ENCODE results near the gene MAEL.
A peak's percentile ranks its signal among the peaks of the same experiment; 100 is the strongest.

MAEL gene

DNA sequence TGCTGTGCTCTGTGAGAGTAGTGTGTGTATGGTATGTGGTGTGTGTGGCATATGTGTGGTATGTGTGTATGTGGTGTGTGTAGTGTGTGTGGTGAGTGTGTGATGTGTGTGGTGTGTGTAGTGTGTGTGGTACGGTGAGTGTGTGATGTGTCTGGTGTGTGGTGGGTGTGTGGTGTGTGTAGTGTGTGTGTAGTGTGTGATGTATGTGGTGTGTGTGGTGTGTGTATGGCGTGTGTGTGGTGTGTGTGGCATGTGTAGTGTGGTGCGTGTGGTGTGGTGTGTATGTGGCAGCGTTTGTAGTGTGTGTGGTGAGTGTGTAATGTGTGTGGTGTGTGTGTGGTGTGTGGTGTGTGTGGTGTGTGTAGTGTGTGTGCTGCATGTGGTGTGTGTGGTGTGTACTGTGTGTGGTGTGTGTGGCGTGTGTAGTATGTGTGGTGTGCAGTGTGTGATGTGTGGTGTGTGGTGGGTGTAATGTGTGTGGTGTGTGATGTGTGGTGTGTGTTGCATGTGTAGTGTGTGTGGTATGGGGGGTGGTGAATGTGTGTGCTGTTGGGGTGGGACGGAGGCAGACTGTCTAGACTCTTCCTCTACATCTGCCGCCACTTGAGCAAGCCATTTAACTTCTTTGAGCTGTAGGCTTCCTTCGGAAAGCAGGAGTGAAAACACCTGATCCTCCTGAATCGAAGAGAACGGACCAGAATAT, 67.6 kb downstream of the MAEL start:
- no peak for DNase-seq (ENCODE audit: low read depth in 2 of 2)

DNA sequence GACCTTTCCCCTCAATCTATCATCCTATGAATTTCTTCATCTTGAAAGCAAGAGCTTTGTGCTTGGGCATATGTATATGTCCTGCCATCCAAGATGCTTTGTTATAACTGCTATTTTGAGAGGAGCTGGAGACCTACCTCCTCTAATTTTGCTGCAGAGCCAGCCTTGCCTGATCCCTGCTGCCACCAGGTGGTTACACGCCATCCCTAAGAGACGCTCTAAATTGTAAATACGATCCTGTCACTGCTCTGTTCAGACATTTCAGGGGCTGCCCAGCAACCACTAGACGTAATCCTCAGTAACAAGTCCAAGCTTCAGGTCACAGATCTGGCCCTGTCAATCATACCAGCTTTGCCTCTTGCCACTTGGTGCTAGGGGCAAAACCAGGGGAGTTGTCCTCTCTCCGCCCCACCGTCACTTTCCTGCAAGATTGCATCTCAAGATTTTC, 68.2 kb downstream of the MAEL start:
- DNase-seq (ENCODE audit: low read depth in 2 of 2) = no peak

DNA sequence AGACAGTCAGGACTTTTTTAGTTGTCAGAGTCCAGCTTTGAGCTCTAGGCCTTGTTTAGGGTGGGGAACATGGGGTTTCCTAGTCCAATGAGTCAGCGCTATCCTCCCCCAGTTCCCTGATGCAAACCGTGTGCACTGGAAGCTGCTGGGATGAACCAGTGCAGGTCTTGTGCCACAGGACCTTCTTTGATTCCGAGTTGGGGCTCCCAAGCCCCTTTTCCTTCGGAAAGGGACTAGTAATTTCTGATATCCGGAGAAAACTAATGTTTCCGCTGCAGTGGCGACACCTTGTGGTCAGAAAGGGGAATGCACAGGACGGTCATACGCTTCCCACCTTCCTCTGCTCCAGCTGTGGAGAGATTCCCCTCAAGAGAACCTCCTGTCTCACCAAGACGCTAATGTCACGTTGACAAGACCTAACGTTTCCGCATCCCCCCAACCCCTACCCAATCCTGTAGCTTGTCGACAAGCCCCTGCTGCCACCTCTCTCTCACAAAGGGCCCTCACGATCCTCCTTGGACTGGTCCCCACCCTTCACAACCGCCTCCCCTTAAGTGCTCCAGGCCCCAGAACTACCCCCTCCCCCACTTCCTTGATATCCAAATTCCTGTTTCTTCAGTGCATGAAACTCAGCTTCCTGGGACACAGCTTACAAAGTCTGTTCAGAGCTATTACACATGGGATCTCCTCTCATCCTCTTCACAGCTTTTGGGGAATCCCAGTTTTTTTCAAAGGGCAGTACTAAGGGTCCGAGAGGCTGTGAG, 70.1 kb downstream of the MAEL start:
- peak; percentile 24 to 27 for DNase-seq (ENCODE audit: low read depth in 2 of 2)

DNA sequence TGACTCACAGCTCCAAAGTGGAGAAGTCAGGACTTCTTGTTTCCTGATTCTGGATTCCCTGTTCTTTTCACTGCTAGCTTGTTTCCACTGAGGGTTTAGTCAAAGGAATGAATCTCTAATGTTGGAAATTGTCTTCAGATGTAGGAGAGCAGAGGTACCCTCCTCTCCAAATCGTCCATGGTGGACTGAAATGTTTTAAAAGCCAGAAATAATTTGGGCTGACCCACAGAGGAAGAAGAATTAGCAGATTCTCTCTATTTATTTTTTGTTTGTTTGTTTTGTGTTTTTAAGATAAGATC, 70.7 kb downstream of the MAEL start:
- no peak for DNase-seq (ENCODE audit: low read depth in 2 of 2)

DNA sequence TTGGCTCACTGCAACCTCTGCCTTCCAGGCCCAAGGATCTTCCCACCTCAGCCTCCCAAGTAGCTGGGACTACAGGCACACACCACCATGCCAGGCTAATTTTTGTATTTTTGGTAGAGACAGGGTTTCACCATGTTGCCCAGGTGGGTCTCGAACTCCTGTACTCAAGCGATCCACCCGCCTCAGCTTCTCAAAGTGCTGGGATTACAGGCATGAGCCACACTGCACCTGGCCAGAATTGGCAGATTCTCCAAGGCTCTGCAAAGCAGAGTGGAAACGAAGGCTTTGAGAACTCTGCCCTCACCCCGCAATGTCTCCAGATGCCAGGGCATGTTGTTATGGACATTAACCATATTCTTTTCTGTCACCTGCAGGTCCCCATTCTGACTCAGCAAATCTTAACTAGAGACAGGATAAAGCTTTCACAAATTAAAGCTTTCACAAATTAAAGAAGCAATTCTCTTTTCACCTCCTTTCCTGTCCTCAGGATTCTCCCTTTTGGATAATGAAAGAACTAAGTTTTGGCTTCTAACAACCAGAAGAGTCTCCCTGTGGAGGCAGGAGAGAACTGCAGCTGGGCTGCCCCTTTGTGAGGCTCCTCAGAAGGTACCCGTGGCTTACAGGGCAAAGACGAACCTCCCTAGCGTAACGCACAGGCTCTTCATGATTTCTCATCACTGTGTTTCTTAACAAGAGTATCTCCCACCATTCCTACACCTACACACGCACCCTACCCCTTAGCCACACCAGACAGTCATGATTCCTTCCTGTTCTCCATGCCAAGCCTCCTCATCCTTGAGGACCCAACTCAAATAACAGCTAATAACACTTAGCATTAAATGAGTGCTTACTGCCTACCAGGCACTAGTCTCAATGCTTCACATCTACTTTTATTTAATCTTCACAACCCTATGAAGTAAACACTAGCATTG, 71.3 kb downstream of the MAEL start:
- no peak for DNase-seq (ENCODE audit: low read depth in 2 of 2)

DNA sequence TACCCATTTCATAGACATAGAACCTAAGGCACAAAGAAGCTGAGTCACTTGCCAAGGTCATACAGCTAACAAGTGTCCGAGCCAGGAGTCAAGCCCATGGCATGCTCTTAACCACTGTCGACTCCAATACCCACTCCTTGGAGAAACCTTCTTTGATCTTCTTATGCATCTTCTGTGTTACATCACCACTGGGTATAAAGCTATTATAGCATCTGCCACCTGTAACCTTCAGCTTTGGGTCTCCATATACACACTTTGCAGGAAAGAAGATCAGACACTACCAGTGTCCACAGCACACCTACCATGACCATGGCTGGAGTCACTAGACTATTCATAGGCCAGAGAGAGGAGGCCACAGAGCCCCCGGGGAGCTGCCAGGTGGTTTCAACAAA, 72.0 kb downstream of the MAEL start:
- no peak for DNase-seq (ENCODE audit: low read depth in 2 of 2)

DNA sequence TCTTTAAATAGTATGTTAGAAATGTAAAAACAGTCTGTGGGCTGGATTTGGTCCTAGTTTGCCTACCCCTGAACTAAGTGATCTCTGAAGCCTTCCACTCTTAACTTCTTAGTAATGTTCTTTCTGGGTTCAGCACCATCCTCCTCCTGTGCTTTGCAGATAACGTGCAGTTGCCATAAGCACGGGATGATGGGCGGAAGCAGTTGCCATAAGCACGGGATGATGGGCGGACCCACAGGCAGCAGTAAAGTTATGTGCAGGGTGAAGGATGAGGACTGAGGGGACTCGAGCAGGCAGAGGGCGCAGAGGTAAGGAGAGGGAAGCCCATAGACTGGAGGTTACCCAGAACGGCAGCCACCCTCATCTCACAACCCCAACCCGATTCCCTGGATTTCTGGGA, 75.5 kb downstream of the MAEL start:
- DNase-seq (ENCODE audit: low read depth in 2 of 2) = no peak

DNA sequence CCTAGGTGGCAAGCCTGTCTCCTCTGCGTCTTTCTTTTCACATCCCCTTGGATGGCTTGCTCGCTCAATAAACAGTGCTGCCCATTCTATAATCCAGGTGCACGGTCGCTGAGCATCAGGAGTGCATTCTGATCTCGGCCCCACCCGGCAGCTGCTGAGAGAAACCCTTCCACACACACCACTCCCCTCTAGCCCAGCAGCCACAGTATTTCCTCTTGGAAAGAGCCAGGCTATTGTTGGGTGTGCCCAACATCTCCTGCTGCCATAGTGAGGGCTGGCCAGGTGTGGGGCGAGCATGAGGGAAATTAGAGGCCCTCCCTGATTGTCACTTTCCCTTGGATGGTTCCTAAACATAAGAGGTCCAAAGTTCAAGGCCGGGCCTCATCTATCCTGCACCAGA, 76.4 kb downstream of the MAEL start:
- DNase-seq (ENCODE audit: low read depth in 2 of 2) = no peak

DNA sequence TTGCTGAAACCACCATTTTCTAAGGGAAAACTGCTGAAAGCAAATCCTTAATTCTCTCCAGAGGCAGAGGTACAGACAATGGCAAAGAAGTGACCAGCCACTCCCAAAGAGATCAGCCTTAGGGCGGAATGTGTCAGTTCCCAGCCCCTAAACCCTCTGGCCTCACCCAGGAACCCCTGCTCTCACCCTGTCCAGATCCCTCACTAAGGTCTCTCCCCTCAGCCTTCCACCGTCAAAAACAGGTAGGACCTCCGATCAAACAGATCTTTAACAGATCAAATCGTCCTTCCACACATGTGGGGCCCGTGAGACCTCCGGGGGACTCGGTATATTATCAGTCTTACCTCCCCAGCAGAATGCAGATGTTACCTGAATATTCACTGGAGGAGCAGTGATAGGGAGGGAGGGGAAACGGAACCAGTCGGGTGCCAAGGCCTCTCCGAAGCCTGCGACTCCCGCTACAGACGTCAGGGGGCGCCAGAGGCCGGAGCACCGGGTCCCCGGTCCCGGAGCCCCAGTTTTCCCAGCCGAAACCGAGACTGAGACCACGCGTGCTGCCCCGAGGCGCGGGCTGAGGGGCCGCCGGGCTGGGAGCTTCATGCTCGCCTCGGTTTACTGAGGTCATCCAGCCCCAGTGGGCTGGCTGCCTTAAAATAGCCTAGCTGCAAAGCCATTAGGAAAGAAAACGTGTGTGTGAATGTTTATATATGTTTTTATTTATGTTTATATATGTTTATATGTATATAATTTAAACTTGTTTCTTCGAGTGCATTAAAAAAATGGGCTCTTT, 77.4 kb downstream of the MAEL start:
- DNase-seq (ENCODE audit: low read depth in 2 of 2) = peak; percentile 14 to 16

DNA sequence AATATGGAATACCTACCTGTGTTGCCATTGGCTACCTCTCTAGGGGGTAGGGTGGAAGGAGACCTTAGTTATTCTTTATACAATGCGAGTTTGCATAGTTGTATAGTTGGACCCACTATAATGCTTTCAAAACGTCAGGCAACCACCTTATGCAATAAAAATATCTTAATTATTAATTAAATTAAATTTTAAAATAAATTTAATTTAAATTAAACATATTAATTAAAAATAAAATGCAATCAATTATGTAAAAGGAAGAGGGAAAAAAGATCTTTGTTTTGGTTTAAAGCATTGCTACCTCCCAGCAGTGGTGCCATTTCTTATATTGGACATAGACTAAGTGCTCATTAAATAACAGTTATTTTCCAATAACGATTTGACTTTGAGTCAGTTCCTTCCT, 78.8 kb downstream of the MAEL start:
- DNase-seq (ENCODE audit: low read depth in 2 of 2) = no peak

DNA sequence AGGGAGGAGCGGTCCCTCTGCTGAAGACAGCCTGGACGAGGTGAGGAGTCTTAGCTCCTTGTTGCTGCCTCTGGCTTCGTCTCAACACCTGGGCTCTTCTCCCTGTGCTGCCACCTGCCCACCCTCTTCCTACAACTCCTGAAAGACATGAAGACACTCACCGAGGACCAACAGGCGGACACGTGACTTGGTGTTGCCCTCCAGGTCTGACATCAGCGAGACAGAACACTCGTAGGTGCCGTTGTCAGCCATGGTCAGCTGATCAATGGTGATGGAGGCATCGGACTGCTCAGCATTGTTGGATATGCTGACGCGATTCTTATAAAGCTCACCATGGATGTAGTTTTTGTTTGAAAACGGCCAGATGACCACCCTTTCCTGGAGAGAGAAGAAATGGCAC, 79.7 kb downstream of the MAEL start:
- no peak for DNase-seq (ENCODE audit: low read depth in 2 of 2)

DNA sequence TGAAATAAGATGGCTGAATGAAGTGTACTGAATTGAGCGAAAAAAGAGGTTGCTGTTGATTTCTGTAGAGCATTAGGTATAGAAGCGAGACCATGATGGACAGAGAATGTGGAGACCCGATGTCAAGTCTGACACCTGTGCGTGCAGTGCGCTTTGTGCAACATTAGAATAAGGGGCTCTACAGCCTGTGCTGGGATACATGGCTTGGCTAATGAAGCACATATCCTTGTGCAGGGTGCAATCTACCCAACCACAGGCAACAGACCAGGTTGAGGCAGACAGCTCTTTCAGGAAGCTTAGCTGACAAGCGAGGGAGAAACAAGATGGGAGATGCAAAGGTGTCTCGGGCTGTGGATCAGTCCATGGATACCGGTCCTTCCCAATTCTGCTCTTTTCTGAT, 82.2 kb downstream of the MAEL start:
- no peak for DNase-seq (ENCODE audit: low read depth in 2 of 2)

All from fibroblast of skin of left quadriceps (primary cell).